GM21723 (cell line): ENCODE measurements around the gene ACOXL.

Source experiments
- ATAC-seq: cut with Tn5 transposase; IDR thresholded peaks from one replicate; pipeline ENCODE4 v1.9.1; 2021; ENCODE audit warnings: mild to moderate bottlenecking, moderate library complexity; ENCODE audit not compliant: unreplicated experiment

Gene ACOXL

GRCh38 chr2:111145103-111145760 lies 412.9 kb downstream of the ACOXL start:
- ATAC-seq, result peak; percentile 88

DNA sequence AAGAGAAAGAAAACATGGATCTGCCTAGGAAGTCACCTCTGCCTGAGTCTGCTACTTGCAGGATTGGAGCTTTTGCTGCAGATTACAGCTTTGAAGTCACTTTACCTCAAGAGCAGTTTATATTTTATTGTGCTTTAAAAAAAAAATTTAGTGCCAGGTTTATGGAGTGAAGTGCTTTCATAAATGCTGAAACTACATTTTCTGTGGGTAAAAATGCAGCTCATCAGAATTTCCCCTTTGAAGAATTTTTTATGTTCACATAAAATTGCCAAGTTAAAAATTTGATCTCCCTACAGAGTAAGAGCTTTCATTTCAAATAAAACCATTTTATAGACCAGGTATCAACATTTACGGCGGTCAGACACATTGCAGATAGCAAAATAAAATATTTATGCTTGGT lies 413.6 kb downstream of the ACOXL start:
- no peak for ATAC-seq

GRCh38 chr2:111148225-111148873 lies 416.0 kb downstream of the ACOXL start:
- no peak for ATAC-seq

- ATAC-seq, result no peak
These were observed 416.6 kb downstream of the ACOXL start for GRCh38 chr2:111148925-111149324.

GRCh38 chr2:111149882-111150455 lies 417.6 kb downstream of the ACOXL start:
- ATAC-seq, result no peak

GRCh38 chr2:111154758-111155157 lies 422.4 kb downstream of the ACOXL start:
- ATAC-seq, result no peak

DNA sequence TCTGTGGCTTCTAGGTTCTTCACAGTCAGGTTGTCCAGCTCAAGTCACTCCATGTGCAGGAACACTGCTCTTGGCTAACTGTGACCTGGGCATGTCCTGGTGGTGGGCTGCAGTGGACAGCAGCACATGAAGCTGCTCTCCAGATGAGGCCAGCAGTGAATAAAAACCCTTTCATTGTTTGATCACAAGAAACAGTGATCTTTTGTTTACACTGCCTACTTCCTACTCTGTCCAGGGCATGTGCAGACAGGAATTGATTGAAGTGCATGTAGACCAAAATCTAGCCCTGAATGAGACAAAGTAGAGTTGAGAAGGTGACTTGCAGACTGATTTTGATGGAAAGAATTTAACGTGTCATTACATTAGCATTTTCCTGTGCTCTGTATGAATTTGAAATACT lies 423.2 kb downstream of the ACOXL start:
- no peak for ATAC-seq

- ATAC-seq, result no peak
These were observed 424.2 kb downstream of the ACOXL start for GRCh38 chr2:111156529-111156928.

DNA sequence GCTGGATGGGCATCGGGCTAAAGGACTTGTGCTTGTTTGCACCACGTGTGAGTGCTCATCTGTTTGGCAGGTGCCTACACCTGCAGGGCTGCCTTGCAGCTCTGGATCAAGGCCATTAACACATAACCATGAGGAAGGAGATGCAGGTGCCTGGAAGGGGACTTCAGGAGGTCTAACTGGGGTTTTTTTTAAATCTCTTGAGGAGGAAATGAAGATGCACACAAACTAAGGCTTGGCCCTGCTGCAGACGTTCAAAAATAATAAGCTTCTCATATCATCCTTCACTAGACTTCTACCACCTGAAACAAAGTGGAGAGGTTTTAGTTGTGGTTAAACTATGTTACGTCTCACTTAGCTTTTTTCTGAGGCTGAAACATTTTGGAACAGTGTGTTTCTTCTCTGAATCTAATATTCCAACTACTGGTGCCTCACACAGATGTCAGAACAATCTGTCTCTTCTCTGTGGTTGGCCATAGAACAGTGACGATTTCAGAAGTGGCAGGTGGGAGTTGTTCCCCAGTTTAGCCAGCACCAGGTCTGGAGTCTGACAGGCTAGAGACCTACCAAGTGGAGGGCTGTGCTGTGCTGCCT lies 424.8 kb downstream of the ACOXL start:
- ATAC-seq, result peak; percentile 70

- peak; percentile 61 for ATAC-seq
These were observed 425.4 kb downstream of the ACOXL start for GRCh38 chr2:111157798-111158197.

DNA sequence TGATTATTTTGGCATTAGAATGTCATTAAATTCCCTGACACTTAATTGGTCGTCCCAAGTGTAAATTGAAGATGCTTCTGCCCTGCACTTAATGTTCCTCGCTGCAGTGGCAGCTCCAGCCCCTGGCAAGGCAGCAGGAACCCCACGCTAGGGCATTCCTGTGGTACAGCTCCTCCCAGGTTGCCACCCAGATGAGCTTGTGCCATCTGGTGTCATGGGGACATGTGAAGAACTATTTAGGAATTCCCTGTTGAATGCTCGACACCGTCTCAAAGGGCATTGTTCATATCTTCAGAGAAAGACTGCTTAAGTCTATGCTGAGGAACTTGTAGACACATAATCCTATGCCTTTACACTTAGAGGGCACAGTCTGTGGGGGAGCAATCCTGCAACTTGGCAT lies 427.3 kb downstream of the ACOXL start:
- ATAC-seq, result no peak

DNA sequence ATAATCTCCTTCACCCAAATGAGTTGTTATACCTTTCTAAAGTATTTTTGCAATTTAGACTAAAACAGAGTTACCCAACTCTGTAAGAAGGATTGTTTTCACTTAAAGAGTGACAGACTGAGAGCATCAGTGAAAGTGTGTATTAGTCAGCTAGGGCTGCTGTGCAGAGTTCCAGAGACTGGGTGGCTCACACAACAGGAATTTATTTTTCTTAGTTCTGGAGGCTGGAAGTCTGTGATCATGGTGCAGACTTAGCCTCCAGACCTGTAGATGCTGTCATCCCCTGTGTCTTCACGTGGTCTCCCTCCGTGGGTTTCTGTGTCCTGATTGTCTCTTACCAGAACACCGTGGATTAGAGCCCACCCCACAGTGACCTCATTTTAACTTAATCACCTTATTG lies 428.4 kb downstream of the ACOXL start:
- no peak for ATAC-seq

DNA sequence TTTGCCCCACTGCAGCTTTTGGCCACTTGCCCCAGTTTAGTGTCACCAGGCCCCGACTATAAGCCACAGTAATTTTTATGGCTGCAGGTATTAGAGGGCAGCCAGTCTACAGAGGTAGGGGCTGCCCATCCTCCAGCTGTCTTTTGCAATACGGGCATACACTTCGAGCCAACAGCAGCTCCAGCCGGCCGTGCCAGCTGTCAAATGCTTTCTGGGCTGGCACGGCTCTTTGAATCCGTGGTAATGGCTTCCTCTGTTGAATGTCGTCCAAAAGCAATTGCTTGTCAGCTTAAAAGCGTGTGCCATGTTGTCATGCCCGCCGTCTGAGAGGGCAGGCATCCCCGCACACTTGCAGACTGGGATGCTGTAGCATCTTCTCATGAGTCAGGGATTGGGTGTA lies 429.6 kb downstream of the ACOXL start:
- no peak for ATAC-seq

DNA sequence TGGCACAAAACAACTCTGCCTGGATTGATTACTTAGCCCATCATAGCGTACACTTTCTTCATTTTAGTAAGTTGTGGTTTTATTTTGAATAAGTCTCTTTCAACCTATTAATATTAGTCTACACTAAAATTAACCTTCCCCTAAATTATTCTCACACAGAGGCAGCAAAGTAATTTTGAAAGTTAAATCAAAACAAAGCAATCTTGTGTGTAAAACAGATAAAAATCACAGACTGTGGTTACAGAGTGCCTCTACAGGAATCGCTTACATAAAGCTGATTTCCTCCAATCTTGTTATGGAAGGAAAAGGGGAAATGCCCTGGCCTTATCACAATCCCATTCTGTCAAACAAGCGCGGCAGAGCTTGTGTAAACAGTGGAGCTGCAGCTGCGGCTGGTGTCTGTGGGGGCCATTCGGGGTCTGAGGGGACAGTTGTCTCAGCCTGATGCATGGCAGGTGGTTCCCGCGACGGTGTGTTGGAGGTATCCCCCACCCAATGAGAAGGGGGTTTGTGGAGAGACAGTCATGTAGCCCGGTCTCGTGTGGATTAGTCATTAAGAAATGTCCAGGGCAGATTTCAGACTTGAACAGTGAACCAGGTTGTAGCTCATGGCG lies 430.5 kb downstream of the ACOXL start:
- no peak for ATAC-seq

DNA sequence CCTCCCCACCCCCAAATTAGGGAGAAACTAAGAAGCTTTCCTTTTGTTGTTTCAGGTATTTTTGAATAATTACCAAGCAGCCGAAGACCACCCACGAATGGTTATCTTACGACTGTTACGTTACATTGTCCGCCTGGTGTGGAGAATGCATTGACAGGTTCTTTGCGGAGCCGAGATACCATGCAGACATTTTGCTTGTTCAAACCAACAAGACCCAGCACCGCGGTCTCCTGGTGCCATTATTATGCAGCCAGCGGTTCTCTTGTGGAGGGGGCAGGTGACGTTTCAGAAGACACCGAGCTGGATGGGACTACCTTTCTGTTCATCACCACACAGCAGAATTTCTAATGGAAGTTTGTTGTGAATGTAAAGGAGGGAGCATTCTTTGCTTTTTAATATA lies 431.7 kb downstream of the ACOXL start:
- no peak for ATAC-seq

DNA sequence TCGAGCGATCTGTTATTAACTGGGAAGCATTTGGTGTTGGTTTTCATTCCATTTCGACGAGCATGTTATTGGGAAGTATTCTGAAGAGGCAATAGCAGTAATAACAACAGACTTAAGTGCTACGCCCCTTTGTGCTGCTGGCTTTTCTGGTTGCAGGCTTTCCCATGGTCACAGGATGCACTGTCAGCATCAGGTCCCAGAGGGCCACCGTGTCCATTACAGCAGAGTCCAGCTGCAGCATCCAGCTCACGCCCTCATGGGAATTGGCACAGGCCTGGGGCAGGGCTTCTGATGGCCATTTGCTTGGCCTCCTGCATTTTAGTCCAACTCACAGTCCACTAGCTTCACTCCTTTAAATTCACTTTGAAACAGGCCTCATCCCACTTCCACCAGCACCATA lies 432.7 kb downstream of the ACOXL start:
- ATAC-seq, result no peak

DNA sequence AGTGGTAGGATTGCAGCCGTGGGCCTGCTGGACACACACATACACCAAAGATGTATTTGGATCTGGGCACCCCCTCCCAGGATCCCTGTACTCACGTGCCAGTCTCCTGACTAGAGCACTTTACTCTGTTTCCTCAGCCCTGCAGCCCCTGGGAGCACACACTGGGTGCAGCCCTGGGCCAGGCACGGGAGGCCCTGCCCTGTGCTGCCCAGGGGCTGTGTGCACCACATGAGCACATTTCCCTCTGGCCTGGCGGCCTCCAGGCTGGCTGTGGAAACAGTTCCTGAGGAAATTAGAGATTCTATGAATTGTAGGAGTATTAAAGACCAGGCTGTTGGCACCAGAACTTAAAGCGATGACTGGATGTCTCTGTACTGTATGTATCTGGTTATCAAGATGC lies 433.7 kb downstream of the ACOXL start:
- no peak for ATAC-seq

GRCh38 chr2:111167076-111167862 lies 434.9 kb downstream of the ACOXL start:
- no peak for ATAC-seq

DNA sequence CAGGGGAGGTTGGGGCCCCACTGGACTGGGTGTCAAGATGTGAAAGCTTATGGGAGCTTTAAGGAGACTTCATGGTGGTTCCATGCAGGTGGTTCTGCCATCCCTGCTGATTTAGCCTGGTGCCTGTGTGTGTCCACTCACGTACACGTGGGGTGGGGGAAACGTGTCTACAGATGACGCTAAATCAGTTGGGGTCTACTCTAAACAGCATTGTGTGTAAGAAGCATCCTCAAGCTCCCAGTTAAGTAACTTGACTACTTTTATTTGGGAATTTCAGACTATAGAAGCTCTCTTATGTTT lies 435.4 kb downstream of the ACOXL start:
- no peak for ATAC-seq
